LHCN-M2 (cell line): ENCODE measurements around the gene PHF23. TPM values are rescaled to one million over a fixed set of nuclear protein-coding genes. Genes with fewer than 3 reads are reported as not detected.
"Not testable (repeated sequence)": the region's sequence is repeated elsewhere in the genome, so short reads cannot be mapped to it uniquely, and the experiment has no call there.

Experiments
- DNase-seq: peaks from one replicate; pipeline ENCODE4 v3.0.0-alpha.2; 2012; ENCODE audit warnings: low read depth
- total RNA-seq: library from RNA; depleted of rRNA; stranded (reverse); fragments of >200 nt; gene quantifications from 2 replicates; pipeline ENCODE4 v1.2.3, GENCODE V29; 2014

Gene PHF23
- total RNA-seq, 1 experiment from 2014 or later = 54.7 TPM

DNA sequence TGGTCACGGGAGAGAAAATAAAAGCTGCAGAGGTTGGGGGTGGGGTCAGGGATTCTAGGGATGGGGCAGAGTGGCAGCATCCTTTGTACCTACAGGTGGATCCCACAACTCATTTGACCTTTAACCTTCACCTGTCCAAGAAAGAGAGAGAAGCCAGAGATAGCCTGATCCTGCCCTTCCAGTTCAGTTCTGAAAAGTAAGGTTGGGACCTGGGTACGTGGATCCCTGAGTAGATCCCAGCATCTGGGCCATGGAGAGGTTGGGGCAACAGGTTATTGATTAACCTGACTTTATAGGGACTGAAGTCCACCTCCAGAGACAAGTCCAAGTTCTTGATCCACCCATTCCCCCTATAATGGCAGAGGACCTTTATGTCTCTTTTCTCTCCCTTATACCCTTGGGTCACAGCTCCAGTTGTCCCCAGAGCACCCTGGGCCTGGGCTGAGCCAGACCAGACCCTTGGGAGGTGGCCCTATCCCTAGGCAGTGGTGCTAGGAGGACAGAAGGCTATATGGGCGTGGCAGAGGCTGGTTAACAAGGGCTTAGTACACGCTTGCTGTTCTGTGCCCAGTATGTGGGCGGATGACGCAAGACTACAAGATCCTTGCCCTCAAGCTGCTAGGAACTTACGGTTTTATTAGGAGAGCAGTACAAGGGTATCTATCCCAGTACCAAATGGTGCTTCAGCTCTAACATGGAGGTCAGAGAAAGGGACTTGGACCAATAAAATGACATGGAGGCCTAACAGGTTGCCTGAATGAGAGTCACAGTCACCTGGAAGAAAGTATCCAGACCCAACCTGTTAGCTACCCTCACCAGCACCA is 19.7 kb upstream of the PHF23 start:
- peak; percentile 46 for DNase-seq

DNA sequence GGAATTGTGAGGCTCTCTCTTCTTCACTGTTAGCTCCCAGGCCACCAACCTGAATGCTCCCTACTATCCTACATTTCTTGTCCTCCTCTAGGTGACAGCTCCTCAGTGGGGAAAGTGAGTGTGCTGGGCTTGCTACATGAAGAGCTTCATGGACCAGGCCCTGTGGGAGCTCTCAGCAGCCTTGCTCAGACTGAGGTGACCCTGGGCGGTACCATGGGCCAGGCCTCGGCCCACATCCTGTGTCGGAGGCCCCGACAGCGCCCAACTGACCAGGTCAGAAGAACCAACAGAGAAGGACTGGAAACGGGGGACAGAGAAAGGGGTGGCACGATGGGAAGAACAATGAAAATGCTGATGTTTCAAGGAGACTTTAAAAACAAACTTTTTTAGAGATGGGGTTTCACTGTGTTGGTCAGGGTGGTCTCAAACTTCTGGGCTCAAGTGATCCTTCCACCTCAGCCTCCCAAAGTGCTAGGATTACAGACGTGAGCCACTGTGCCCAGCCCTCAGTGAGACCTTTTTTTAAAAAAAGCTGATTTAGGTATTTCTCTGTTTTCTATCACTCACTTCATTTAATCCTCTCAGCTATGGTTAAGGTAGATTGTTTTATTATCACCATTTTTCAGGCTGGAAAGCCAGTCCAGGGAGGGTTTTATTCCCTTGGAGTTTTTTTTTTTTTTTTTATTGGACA is 17.7 kb upstream of the PHF23 start:
- DNase-seq = no peak

DNA sequence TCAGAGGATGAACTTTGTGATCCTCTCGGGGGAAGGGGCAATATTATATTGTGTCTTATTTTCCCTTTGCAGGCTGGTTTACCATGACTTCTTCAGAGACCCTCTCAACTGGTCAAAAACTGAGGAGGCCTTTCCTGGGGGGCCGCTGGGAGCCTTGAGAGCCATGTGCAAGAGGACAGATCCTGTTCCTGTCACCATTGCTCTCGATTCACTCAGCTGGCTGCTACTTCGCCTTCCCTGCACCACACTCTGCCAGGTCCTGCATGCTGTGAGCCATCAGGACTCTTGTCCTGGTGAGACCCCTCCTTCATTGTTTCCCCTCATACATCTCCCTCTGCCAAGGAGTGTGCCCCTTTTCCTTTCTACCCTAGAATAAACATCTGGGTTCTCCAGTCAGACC is 15.3 kb upstream of the PHF23 start:
- no peak for DNase-seq

DNA sequence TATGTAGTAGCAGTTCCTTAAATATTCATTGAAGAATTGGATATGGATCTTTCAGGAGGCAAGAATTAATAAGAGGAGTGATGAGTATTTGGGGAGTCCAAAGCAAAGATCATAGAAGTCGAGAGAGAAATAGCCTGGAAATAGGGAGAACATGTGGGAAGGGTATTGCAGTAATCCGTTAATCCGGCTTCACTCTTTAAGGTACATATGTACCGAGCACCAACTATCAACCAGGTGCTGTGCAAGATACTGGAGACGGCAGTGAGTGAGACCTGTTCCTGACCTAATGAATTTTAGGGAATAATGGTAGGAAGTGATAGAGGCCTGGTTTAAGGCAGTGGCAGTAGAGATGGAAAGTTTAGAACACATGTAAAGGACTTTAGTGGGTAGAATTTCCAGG is 13.8 kb upstream of the PHF23 start:
- no peak for DNase-seq

DNA sequence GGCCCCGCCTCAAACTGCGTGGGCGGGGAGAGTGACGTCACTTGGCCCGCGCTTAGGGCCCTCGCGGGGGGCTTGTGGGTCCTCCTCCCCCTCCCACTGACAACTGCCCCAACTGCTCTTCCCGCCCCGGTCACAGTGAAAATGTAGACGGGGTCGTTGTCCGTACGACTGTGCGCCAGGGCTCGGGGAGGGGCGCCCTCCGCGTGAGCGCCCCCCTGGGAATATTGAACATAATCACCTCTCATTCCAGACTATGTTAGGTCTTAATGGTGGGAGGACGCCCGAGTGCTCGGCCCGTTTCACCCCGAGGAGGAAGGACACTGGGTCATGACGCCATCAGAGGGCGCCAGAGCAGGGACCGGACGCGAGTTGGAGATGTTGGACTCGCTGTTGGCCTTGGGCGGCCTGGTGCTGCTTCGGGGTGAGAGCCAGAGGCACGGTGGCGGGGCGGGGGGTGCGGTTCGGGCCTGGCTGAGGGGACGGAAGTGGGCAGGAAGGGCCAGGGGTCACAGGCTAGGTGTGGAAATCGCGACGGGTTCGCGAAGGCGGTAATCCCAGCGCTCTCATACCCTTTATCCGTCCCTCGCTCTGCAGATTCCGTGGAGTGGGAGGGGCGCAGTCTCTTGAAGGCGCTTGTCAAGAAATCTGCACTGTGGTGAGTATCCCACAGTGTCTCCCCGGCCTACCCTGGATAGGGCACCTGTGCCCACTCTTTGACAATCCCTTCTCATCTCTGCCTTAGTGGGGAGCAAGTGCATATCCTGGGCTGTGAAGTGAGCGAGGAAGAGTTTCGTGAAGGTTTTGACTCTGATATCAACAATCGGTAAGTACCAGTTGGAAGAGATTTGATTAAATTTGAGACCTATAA is 13.2 kb upstream of the PHF23 start, which contains the start of gene ELP5:
ELP5 (plus strand) TSS at position 40 of the 868 bp plus-strand sequence; CDS start at position 376, 336 bp downstream.
- DNase-seq = peak; percentile 94

DNA sequence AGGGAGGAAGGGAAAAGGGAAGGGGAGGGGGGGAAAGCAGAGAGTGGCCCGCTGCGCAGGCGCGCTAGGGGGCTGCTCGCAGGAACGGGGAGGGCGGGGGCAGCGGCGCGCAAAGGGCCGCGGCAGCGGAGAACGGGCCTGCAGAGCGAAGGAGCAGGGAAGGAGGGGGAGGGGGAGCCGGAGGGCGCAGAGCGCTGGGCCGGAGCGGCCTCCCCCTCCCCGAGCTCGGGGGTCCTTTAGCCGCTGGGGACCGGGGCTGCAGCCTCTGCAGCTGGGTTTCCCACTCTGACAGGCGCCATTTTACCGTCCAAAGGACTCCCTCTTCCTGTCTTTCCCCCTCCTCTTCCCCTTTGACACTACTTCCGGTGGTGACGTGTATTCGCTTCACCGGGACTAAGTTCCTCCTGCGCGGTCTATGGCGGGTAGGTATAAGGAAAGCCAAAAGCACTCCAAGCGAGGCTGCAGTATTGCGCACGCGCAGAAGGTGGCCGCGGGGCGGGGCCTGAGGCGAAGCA is 12.5 kb upstream of the PHF23 start, which contains the start of gene CTDNEP1:
CTDNEP1 (minus strand) TSS at position 74 of the 515 bp plus-strand sequence. CDS start 438 bp downstream, outside the sequence.
- peak; percentile 100 for DNase-seq

DNA sequence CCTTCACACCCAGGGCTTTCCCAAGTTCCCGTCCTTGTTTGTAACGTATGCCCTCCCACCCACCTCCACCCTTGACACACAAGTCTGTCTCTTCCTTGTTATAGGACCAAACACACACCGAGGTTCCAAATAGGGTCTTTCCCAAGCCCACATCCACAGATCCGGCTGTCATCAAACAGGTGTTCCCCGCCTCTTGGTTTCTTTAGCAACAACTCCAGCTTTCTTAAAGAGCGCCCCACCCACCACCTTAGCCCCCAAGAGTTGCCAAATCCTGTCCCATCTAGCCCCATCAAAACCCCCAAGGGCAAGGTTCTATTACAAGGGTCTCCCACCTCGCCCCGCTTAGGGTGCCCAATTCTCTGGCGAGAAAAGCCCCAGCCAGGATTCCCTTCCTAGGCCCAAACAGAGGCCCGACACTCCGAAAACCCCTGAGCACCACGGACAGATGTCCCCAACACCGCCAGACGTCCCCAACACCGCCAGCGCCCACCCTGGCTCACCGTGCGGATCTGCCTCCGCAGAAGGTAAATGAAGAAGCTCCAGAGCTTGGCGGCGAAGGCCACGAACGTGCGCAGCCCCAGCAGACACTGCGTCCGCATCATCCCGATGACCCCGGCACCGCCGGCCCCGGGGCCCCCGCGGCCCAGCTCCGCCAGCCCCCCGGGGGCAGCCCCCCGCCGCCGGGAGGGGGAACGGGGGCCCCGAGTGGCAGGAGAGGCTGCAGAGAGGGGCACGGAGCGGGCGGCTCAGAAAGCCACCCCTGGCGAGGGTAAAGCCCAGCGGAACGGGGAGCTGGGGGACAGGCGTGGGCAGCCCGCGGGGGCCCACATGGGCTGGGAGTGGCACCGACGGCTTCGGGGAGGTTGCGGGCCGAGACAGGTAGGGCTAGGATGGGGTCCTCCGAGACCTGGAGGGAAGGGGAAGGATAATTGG is 11.7 kb upstream of the PHF23 start:
- no peak for DNase-seq

DNA sequence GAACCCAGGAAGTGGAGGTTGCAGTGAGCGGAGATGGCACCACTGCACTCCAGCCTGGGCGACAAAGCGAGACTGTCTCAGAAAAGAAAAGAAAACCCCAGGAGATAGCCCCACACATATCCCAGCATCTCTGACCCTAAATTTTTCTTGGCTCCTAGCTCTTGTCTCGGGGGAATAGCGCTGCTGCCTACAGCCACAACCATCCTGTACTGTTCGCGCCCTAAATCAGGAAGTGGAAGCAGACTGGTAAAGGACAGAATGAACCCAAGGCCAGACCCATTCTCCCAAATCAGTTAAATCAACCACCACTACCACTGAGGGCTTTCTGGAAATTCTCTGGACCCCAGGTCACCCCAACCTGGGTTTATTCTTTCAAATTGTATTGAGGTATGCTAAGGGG is 10.6 kb upstream of the PHF23 start:
- DNase-seq = no peak

DNA sequence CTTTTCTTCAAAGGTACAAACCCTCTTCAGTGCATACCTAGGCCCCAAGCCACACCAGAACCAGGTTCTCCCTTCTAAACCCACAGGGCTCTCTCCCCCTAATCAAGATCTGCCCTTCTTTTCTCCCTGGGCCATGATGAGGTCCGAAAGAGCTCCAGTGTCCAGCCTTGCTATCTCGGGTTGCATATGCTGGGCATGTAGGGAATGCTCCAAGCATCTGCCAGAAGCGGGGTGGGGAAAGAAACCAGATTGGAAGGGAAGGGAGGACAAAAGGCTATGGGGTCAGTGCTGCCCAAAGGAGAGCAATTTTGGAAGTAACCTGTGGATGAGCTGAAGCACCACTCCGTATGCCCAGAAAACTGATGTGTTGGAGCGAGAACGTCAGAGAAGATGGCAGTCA is 10.0 kb upstream of the PHF23 start:
- DNase-seq = no peak

DNA sequence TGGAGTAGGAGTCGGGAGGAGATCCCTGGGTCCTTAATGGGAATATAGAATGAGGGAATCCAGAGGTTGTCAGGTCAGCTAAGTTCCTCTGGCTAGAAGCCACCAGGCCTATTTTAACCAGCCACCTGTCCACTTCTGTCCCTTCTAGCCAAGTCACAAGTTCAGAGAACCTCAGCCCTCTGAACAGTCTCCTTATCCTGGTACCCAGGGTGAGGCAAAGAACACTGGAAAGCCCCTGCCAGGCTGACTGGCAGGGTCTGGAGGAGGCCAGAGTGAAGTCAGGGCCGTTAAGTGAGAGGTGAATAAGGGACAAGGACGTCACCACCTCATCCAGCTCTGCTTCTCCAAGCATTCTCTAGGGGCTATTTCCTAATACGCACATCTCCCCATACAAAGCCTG is 9.5 kb upstream of the PHF23 start:
- no peak for DNase-seq

DNA sequence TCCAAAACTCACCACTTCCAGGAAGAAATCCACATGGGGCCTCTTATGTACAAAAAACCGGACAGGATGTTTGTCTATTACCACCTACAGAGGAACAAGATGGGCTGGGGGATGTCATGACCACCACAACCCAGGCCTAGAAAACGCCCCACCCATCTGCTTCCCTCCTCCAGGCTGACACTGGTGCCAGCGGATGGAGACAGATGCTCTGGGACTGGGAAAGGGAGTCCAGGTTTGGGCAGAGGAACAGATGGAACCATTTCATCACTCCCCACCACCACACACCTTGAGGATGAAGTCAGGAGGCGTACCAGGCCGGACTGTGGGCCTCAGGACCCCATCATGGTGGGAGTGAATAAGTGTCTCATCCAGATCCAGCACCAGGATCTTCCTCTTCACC is 7.5 kb upstream of the PHF23 start:
- no peak for DNase-seq

DNA sequence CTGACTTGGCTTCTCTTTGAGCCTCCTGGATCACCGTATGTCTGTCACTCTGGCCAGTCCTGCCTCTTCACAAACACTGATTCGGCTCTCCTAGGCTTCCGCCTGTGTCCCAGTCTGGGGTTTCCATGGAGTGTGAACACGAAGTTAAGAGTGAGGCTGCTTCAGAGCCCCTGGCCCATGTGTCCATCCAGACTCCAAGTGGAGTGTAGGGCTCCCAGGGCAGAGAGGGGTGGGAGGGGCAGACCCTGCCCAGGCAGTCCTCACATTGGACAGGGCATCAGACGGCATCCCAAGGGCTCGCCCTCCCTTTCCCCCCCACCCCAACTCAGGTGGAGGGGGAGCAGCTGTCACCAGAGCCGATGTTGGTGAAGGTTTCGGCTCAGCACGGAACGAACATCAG is 4.6 kb upstream of the PHF23 start:
- not testable (repeated sequence) for DNase-seq

DNA sequence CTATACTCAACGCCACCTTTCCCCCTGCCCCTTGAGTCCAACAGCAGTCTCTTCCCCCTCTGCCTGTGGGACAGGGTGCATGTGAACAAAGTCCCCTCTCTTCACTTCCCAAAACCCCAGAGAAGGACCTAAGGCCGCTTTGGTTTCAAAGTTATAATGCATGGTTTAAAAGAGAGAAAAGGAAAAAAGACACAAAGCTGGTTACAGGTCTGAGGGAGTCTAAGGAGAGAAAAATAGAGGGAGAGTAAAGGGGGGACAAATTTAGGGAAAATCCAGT is 4.1 kb upstream of the PHF23 start:
- DNase-seq = no peak

DNA sequence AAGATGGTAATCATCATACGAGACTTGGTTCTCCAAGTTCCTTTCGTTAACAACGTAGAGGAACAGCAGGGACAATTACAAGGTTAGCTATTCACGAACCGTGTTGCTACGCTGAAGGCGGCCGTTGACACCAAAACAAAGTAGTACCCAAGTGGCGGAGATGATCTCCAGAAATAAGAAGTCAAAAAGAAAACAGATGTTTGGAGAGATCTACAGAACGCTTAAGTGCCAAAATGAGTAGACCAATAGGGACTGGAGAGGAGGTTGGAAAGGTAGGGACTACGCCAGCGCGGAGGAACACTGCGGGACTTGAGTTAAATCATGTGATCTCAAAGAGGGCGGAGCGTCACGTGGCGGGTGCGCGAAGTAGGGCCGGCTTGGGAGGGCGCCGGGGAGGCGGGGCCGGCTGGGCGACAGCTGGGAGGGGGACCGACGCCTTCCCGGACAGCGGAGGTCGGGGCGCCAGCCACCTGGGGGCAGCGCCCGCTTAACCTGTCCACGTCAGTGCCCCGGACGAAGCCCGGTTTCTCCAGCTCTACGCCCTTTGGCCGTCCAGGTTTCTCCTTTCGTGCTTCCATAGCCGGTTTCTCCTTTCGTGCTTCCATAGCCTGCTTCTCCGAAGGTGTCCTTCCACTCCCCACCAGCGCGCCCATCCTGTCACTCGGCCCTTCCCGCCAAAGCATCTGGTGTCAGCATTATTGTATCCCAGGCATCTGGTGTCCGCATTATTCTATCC is 3.6 kb upstream of the PHF23 start:
- peak; percentile 94 for DNase-seq

DNA sequence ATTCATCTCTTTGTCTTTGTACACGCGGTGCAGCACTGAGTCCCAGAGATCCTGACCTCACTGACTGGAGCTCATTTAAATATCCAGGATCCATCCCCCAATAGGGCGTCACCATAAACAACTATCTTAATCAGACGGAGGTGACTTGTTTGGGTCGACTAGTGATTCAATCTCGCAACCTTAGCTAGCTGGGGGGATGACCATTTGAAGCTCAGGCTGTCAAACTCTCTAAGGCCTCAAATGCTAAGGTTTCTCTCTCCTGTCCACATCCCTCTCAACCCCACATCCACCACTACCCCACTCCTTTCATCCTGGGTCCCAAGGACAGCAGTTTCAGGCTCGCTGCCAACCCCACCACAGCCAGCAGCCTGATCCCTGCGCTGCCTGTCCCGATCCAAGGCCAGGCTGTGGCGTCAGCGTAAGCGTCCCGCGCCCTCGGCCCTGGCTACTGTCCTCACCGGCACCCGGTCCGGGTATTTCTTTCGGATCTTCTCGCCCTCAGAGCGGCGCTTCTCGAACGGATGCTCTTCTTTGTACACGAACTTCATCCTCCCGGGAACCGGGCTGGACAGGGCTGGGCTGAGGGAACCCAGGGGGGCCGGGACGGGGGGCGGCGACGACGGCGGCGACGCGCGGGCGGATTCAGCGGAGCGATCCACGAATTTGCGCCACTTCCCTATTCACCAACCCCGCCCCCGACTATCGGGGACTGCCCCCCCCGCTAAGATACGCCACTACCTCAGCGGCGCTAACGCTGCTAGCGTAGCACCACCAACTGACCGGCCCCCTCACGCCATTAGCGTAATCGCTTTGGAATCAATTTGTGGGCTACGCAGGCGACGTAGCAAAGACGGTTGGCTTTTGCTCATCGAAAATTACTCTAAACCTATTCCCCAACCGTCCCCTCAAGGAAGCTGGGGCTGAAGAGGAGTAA is 2.8 kb upstream of the PHF23 start, which contains the start of gene GABARAP:
GABARAP (minus strand) TSS at position 667 of the 934 bp plus-strand sequence; CDS start at position 548, 119 bp downstream.
- DNase-seq = peak; percentile 88

DNA sequence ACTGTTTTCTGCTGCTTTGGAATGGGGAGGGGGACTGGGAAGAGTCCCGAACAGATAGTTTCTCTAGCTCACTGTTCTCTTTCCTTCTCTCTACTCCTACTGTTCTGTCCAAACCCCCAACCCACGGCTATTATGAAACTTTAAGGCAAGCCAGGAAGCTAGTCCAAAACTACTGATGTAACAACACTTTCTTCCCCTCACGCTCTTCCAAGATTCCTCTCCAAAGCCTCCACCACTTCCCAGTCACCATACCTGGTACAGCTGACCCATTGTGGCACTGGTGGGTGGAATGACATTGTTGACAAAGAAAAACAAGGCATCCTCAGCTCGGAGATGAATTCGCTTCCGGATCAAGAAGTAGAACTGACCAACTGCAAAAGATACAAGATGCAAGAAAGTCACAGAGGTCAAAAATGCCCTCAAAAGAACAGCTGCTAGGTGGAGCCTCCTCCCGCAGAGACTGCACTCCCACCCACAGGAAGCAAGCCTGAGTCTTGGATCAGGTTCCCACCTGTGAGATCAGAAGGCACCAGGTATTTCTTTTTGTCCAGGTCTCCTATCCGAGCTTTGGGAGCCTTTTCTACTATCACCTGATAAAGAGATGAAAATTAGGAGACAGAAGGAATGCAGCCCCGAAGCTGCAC is 2.0 kb upstream of the PHF23 start:
- DNase-seq = no peak

DNA sequence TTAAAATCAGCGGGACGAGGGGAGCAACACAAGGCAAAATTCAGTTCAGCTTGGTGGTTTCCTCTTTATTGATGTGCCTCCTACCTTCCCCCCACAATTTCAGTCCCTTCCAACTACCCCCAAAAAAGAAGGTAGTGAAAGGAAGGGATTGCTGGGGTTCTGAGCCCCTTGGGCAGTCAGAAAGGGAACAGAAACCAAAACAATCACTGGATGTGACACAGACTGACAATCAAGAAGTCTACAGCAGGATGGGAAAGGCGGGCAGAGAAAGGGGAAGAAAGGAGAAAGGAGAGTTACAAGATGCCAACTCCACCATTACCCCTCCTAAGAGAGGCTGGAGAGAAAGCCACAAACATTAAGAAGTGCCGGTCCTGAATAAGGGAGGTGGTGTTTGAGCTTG is 1.1 kb upstream of the PHF23 start:
- DNase-seq = no peak

DNA sequence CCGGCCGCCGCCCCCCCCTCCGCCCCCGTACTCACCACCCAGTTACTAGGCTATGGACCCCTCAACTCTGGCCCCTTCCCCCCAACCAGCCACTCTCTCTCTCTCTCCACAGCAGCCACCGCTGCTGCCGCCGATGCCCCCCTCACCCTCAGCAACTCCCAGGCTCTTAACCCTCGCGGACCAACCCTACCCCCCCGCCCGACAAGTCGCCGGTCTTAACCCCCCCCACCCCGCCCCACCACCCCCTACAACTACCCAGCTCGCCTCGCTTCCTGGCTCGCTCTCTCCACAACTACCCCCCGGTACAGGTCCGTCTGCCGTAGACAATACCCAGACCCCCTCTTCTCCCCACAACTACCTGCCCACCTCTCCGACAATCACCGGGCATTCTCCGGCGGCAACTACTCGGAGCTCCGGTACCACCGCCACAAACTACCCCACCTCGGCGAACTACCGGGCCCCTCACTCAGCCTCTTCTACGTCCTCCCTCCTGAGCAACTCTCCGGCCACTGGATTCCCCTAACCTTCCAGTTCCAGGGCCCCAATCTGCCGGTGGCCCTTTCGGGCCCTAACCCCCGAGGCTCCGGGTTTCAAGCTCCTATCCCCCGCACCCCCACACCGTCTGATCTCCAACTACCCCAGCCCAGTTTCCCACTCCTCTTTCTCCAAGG is 702 bp downstream of the PHF23 start:
- DNase-seq = no peak
